ENCODE measurements around the gene TGDS. TPM values are rescaled to one million over a fixed set of nuclear protein-coding genes. Genes with fewer than 3 reads are reported as not detected.
A peak's percentile ranks its signal among the peaks of the same experiment; 100 is the strongest.

The TGDS gene
- total and polyA plus RNA-seq, 2 experiments from 2014 or later, result 8.6 to 21.5 TPM

DNA sequence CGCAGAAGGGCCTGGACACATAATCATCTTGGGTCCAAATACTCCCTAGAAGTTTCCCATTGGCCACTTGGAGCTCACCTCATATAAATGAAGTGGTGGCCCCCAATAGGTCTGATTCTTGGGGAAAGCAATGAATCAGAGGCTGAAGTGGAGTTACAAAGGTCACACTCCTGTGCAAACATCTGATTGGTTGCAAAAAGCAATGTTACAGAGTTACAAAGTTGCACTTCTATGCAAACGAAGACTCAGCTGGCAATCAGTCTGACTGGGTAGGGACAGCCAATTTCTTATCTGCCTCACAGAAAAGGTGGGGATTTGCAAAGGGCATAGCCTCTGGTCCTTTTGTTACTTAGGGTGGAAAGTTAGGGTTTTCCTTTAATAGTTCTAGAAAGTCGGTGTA lies 3.9 kb upstream of the TGDS start:
- no peak overlapping the region for H3K4me2 ChIP-seq
- WGBS (ENCODE audit: low lambda C conversion rate, missing lambda C conversion rate), result 87% methylated on average over 3 of the region's 3 CpGs

DNA sequence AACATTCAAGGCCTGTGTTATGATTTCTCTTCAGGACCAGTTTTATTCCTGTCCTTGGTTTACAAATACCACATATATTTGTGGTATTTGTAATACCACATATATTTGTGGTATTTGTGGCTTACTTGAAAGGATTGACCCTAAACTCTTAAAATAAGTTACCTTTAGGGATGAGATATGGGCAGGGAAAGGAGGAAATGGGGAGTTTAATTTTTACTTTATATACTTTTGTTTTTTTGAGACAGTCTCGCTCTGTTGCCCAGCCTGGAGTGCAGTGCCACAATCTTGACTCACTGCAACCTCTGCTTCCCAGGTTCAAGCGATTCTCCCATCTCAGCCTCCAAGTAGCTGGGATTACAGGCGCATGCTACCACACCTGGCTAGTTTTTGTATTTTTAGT lies 2.3 kb upstream of the TGDS start:
- TF ChIP-seq EZH2 (IDR thresholded peaks at IDR 0.05; ENCODE audit: borderline replicate concordance), result no peak
- Histone ChIP-seq H3K9me2 (replicated peaks; ENCODE audit: insufficient read depth) (no peaks in the 10 kb centered on the region), H3K27ac (no peak overlapping the region), H3K4me2 (no peak overlapping the region), H3K4me1 (ENCODE audit: insufficient read depth) (peaks cover 22% of the 10 kb centered on the region), H3K4me3 (no peak overlapping the region), H3K36me3 (replicated peaks; ENCODE audit: insufficient read depth, low read depth) (no peaks in the 10 kb centered on the region), H3K79me2 (peaks cover 35% of the 10 kb centered on the region), H4K20me1 (ENCODE audit: insufficient read depth, poor library complexity, severe bottlenecking) (no peaks in the 10 kb centered on the region), H3K27me3 (no peaks in the 10 kb centered on the region), H3K9me3 (ENCODE audit: low read depth) (no peaks in the 10 kb centered on the region), H2AFZ (no peak overlapping the region)
- WGBS (ENCODE audit: low lambda C conversion rate, missing lambda C conversion rate), result 97% methylated on average over 3 of the region's 3 CpGs
- DNase-seq (ENCODE audit: low spot score), result no peak

More for the DNA sequence above, 3.9 kb upstream of the TGDS start:
- TF ChIP-seq EZH2 (IDR thresholded peaks at IDR 0.05; ENCODE audit: borderline replicate concordance) (no peak), EZH2phosphoT487 (IDR thresholded peaks at IDR 0.05; ENCODE audit: low read depth, severe bottlenecking, unreplicated experiment) (no peak)
- TF ChIP-seq, protein P1, sequence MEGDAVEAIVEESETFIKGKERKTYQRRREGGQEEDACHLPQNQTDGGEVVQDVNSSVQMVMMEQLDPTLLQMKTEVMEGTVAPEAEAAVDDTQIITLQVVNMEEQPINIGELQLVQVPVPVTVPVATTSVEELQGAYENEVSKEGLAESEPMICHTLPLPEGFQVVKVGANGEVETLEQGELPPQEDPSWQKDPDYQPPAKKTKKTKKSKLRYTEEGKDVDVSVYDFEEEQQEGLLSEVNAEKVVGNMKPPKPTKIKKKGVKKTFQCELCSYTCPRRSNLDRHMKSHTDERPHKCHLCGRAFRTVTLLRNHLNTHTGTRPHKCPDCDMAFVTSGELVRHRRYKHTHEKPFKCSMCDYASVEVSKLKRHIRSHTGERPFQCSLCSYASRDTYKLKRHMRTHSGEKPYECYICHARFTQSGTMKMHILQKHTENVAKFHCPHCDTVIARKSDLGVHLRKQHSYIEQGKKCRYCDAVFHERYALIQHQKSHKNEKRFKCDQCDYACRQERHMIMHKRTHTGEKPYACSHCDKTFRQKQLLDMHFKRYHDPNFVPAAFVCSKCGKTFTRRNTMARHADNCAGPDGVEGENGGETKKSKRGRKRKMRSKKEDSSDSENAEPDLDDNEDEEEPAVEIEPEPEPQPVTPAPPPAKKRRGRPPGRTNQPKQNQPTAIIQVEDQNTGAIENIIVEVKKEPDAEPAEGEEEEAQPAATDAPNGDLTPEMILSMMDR (IDR thresholded peaks at IDR 0.05; ENCODE audit: poor library complexity), result no peak
- Histone ChIP-seq H3K27me3 (no peaks in the 10 kb centered on the region), H2AFZ (no peak overlapping the region), H3K4me1 (ENCODE audit: insufficient read depth) (peaks cover 10% of the 10 kb centered on the region), H3K9me2 (replicated peaks; ENCODE audit: insufficient read depth) (no peaks in the 10 kb centered on the region), H3K36me3 (replicated peaks; ENCODE audit: insufficient read depth, low read depth) (no peaks in the 10 kb centered on the region), H3K4me3 (no peak overlapping the region), H3K9me3 (ENCODE audit: low read depth) (no peaks in the 10 kb centered on the region), H3K27ac (peak overlapping the region; percentile 24), H4K20me1 (ENCODE audit: insufficient read depth, poor library complexity, severe bottlenecking) (no peaks in the 10 kb centered on the region), H3K79me2 (peaks cover 35% of the 10 kb centered on the region)
- no peak for DNase-seq (ENCODE audit: low spot score)

DNA sequence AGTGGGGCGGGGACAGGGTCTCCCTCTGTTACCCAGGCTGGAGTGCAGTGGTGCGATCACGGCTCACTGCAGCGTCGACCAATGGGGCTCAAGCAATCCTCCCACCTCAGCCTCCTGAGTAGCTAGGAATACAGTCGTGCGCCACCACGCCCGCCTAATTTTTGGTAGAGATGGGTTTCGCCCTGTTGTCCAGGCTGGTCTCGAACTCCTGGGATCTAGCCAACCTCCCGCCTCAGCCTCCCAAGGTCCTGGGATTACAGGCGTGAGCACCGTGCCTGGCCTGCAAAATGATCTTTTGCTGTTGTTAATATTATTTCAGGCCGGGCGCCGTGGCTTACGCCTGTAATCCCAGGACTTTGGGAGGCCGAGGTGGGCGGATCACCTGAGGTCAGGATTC lies 621 bp upstream of the TGDS start:
- TF ChIP-seq EZH2 (IDR thresholded peaks at IDR 0.05; ENCODE audit: borderline replicate concordance) (no peak), EZH2phosphoT487 (IDR thresholded peaks at IDR 0.05; ENCODE audit: low read depth, severe bottlenecking, unreplicated experiment) (no peak)
- TF ChIP-seq, protein P1 (IDR thresholded peaks at IDR 0.05; ENCODE audit: poor library complexity), result no peak
- Histone ChIP-seq H3K79me2 (peaks cover 36% of the 10 kb centered on the region), H3K9me3 (ENCODE audit: low read depth) (no peaks in the 10 kb centered on the region), H3K4me2 (peak overlapping the region; percentile 95), H3K4me1 (ENCODE audit: insufficient read depth) (peaks cover 16% of the 10 kb centered on the region), H3K36me3 (replicated peaks; ENCODE audit: insufficient read depth, low read depth) (no peaks in the 10 kb centered on the region), H3K4me3 (peak overlapping the region; percentile 88), H3K27me3 (no peaks in the 10 kb centered on the region), H3K27ac (no peak overlapping the region), H2AFZ (peak overlapping the region; percentile 92), H4K20me1 (ENCODE audit: insufficient read depth, poor library complexity, severe bottlenecking) (no peaks in the 10 kb centered on the region), H3K9me2 (replicated peaks; ENCODE audit: insufficient read depth) (no peaks in the 10 kb centered on the region)
- WGBS (ENCODE audit: low lambda C conversion rate, missing lambda C conversion rate), result 79% methylated on average over 20 of the region's 20 CpGs
- no peak for DNase-seq (ENCODE audit: low spot score)

DNA sequence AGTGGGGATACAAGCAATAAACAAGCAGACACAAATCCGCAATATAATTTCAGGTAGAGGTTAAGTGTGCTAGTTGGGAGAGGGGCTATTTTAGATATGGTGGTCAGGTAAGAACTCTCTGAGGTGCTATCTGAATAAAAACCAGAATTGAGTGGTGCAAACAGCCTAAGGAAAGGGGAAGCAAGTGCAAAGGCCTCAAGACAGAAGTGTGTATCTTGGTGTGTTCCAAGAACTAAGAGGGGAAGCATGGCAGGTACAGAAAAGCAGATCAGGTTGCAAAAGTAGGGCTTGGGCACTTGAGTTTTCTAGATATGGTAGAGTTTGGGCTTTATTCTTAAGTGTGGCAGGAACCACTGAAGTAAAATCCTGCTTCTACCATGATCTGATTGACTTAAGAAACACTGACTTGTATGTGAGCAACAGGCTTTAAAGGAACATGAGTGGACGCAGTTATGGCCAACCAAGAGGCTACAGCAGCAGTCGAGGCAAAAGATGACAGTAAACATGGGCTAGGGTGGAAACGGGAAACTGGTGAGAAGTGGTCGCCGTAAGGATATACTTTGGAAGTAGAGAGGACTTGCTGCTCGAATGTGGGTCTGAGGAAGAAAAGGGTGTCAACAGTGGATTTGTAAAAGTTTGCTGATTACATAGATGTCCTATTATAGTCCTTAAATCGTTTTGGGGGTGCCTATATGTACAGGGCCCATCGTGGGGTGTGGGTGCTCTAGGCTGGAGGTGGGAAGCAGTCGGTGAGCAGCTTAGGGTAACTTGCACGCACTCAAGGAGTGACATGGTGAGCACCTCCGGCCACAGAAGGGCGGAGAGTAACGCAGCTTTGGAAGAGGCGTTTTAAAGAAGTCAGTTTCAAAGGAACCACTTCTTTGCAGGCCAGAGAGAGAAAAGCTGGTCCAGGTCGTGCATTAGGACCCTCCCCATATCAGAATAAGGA lies 677 bp downstream of the TGDS start:
- WGBS (ENCODE audit: low lambda C conversion rate, missing lambda C conversion rate), result 11% methylated on average over 16 of the region's 16 CpGs
- TF ChIP-seq EZH2 (IDR thresholded peaks at IDR 0.05; ENCODE audit: borderline replicate concordance) (no peak), EZH2phosphoT487 (IDR thresholded peaks at IDR 0.05; ENCODE audit: low read depth, severe bottlenecking, unreplicated experiment) (no peak)
- TF ChIP-seq, protein P1 (IDR thresholded peaks at IDR 0.05; ENCODE audit: poor library complexity), result no peak
- Histone ChIP-seq H3K4me2 (peak overlapping the region; percentile 95), H3K9me3 (ENCODE audit: low read depth) (no peaks in the 10 kb centered on the region), H4K20me1 (ENCODE audit: insufficient read depth, poor library complexity, severe bottlenecking) (no peaks in the 10 kb centered on the region), H3K9me2 (replicated peaks; ENCODE audit: insufficient read depth) (no peaks in the 10 kb centered on the region), H3K27me3 (no peaks in the 10 kb centered on the region), H3K36me3 (replicated peaks; ENCODE audit: insufficient read depth, low read depth) (no peaks in the 10 kb centered on the region), H3K4me1 (ENCODE audit: insufficient read depth) (peaks cover 16% of the 10 kb centered on the region), H3K27ac (peak overlapping the region; percentile 81), H3K79me2 (peaks cover 46% of the 10 kb centered on the region), H2AFZ (peak overlapping the region; percentile 90), H3K4me3 (peak overlapping the region; percentile 88)
- peak; percentile 34 for DNase-seq (ENCODE audit: low spot score)

Measured in hepatocyte (in vitro differentiated cells).